Hematopoietic multipotent progenitor cell treated with erythropoietin and hydrocortisone succinate and interleukin-3 and kit ligand, for 8 days (in vitro differentiated cells): ENCODE data around the gene EIF2B5.

Experiments used
- DNase-seq: peaks from one replicate; pipeline ENCODE4 v3.0.0-alpha.2; 2015

Gene EIF2B5

GRCh38 chr3:184174646-184175492 is 39.7 kb downstream of the EIF2B5 start, which contains the start of gene AP2M1:
AP2M1 (plus strand) TSS chr3:184174855; CDS start chr3:184176994, 2,139 bp downstream.
- peak; percentile 99 for DNase-seq

GRCh38 chr3:184175506-184175905 is 40.3 kb downstream of the EIF2B5 start:
- DNase-seq: no peak

GRCh38 chr3:184175981-184176376 is 40.8 kb downstream of the EIF2B5 start:
- no peak for DNase-seq

GRCh38 chr3:184176377-184177330 is 41.5 kb downstream of the EIF2B5 start:
- DNase-seq: peak; percentile 60

GRCh38 chr3:184177331-184177731 is 42.2 kb downstream of the EIF2B5 start:
- no peak for DNase-seq

- DNase-seq: no peak
Observed at GRCh38 chr3:184177767-184178306, 42.7 kb downstream of the EIF2B5 start.

- no peak for DNase-seq
Observed at GRCh38 chr3:184178521-184179138, 43.5 kb downstream of the EIF2B5 start.

- DNase-seq: peak; percentile 29
Observed at GRCh38 chr3:184180165-184180564, 45.0 kb downstream of the EIF2B5 start.

GRCh38 chr3:184181596-184181995 is 46.4 kb downstream of the EIF2B5 start:
- DNase-seq: no peak

GRCh38 chr3:184183679-184184078 is 48.5 kb downstream of the EIF2B5 start:
- DNase-seq: no peak

- DNase-seq: peak; percentile 73
Observed at GRCh38 chr3:184184546-184185230, 49.5 kb downstream of the EIF2B5 start.

GRCh38 chr3:184185461-184186183 is 50.5 kb downstream of the EIF2B5 start:
- DNase-seq: peak; percentile 99

- no peak for DNase-seq
Observed at GRCh38 chr3:184186184-184186901, 51.2 kb downstream of the EIF2B5 start, which contains the start of gene ABCF3. ABCF3 (plus strand) TSS chr3:184186199; CDS start chr3:184186208, 9 bp downstream.

- peak; percentile 16 for DNase-seq
Observed at GRCh38 chr3:184186902-184187207, 51.7 kb downstream of the EIF2B5 start.

GRCh38 chr3:184188080-184188479 is 52.9 kb downstream of the EIF2B5 start:
- DNase-seq: no peak

- DNase-seq: no peak
Observed at GRCh38 chr3:184189421-184189820, 54.3 kb downstream of the EIF2B5 start.

GRCh38 chr3:184192889-184193288 is 57.7 kb downstream of the EIF2B5 start:
- no peak for DNase-seq

GRCh38 chr3:184193991-184194539 is 58.9 kb downstream of the EIF2B5 start:
- DNase-seq: no peak
